ENCODE data around the gene CCDC63. TPM values are rescaled to one million over a fixed set of nuclear protein-coding genes. Genes with fewer than 3 reads are reported as not detected.

Gene CCDC63
- total and polyA plus RNA-seq, 9 of the 15 experiments (the other 6 are each of a cell fraction or from before 2014, with no cell fraction given): not detected

DNA sequence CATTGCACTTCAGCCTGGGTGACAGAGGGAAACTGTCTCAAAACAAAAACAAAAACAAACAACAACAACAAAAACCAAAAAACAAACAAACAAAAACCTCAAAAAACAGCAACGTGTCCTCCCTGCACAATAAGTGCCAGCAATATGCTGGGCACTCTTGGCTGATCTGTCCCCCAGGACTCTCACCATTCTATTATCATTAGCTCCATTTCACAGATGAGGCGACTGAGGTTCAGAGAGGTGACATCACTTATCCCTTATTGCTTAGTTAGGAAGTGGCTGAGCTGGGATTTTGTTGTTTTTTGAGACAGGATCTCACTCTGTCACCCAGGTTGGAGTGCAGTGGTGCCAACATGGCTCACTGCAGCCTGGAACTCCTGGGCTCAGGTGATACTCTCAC lies 33.0 kb upstream of the CCDC63 start:
- DNase-seq (ENCODE audit: extremely low read depth in 1 of 4, low spot score in 3 of 4): no peak
- no peak for FAIRE-seq
- ATAC-seq: no peak
- Histone ChIP-seq H3K4me3 (no peak overlapping the region), H4K20me1 (replicated peaks; ENCODE audit: control insufficient read depth, insufficient read depth, low read length) (no peaks in the 10 kb centered on the region), H3K79me2 (ENCODE audit: control insufficient read depth, insufficient read depth, low read length) (no peaks in the 10 kb centered on the region), H3K4me1 (replicated peaks in 1 of 2; ENCODE audit: control insufficient read depth in 2 of 2, insufficient read depth in 2 of 2, low read length in 2 of 2) (no peaks in the 10 kb centered on the region), H3K27me3 (ENCODE audit: control insufficient read depth in 2 of 2, insufficient read depth in 2 of 2, low read length in 2 of 2) (peaks cover 13 to 40% of the 10 kb centered on the region in 2 experiments; a peak in 4 of 5 replicates), H2AFZ (ENCODE audit: low read depth, low read length) (no peak overlapping the region), H3K27ac (ENCODE audit: extremely low read depth, low read depth, low read length) (no peak overlapping the region), H3K36me3 (ENCODE audit: control insufficient read depth, insufficient read depth, low read length) (no peaks in the 10 kb centered on the region), H3K9me1 (ENCODE audit: control insufficient read depth, insufficient read depth, low read length) (no peaks in the 10 kb centered on the region), H3K9me3 (replicated peaks; ENCODE audit: control insufficient read depth, insufficient read depth, low read depth, low read length) (no peaks in the 10 kb centered on the region), H3K9ac (ENCODE audit: insufficient read depth in 1 of 2, low read depth in 2 of 2, low read length in 2 of 2) (no peak overlapping the region), H3K4me2 (ENCODE audit: insufficient read depth, low read length) (no peak overlapping the region)
- BruUV-seq (replicated peaks): no TSS peak
- intact Hi-C loops (cut with micrococcal nuclease) (no loop called here), in situ Hi-C loops (cut with MboI) (no loop called here)
- CTCF ChIA-PET (ENCODE audit: low intra/inter-chr PET ratio): no interaction called here
- POLR2A ChIA-PET: no interaction called here
- WGBS (ENCODE audit: insufficient coverage, low coverage, missing lambda C conversion rate): 0% methylated on average over 2 of the region's 2 CpGs
- TF ChIP-seq, protein P1, sequence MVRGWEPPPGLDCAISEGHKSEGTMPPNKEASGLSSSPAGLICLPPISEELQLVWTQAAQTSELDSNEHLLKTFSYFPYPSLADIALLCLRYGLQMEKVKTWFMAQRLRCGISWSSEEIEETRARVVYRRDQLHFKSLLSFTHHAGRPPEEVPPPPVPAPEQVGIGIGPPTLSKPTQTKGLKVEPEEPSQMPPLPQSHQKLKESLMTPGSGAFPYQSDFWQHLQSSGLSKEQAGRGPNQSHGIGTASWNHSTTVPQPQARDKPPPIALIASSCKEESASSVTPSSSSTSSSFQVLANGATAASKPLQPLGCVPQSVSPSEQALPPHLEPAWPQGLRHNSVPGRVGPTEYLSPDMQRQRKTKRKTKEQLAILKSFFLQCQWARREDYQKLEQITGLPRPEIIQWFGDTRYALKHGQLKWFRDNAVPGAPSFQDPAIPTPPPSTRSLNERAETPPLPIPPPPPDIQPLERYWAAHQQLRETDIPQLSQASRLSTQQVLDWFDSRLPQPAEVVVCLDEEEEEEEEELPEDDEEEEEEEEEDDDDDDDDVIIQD (CRISPR knock-in tag; IDR thresholded peaks at IDR 0.05): no peak
- TF ChIP-seq SP1 (CRISPR knock-in tag; IDR thresholded peaks at IDR 0.05) (no peak), JUNB (CRISPR knock-in tag; conservative IDR thresholded peaks at IDR 0.05) (no peak), MCM3 (IDR thresholded peaks at IDR 0.05) (no peak), ESRRA (IDR thresholded peaks at IDR 0.05; ENCODE audit: borderline replicate concordance, low read depth) (peak; percentile 55), RBM25 (IDR thresholded peaks at IDR 0.05; ENCODE audit: low read depth, low read length, severe bottlenecking) (peak; percentile 89), ZNF436 (CRISPR knock-in tag; IDR thresholded peaks at IDR 0.05) (no peak), RFX1 (IDR thresholded peaks at IDR 0.05) (no peak), ZNF445 (CRISPR knock-in tag; IDR thresholded peaks at IDR 0.05; ENCODE audit: low read depth) (no peak), BCOR (IDR thresholded peaks at IDR 0.05) (peak; percentile 78), RBM34 (IDR thresholded peaks at IDR 0.05; ENCODE audit: borderline replicate concordance, insufficient read depth, low read length) (no peak)
- TF ChIP-seq, protein P2, sequence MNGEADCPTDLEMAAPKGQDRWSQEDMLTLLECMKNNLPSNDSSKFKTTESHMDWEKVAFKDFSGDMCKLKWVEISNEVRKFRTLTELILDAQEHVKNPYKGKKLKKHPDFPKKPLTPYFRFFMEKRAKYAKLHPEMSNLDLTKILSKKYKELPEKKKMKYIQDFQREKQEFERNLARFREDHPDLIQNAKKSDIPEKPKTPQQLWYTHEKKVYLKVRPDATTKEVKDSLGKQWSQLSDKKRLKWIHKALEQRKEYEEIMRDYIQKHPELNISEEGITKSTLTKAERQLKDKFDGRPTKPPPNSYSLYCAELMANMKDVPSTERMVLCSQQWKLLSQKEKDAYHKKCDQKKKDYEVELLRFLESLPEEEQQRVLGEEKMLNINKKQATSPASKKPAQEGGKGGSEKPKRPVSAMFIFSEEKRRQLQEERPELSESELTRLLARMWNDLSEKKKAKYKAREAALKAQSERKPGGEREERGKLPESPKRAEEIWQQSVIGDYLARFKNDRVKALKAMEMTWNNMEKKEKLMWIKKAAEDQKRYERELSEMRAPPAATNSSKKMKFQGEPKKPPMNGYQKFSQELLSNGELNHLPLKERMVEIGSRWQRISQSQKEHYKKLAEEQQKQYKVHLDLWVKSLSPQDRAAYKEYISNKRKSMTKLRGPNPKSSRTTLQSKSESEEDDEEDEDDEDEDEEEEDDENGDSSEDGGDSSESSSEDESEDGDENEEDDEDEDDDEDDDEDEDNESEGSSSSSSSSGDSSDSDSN (IDR thresholded peaks at IDR 0.05; ENCODE audit: borderline replicate concordance in 1 of 2, low read depth in 2 of 2, low read length in 2 of 2): no peak
- TF ChIP-seq, protein P3, sequence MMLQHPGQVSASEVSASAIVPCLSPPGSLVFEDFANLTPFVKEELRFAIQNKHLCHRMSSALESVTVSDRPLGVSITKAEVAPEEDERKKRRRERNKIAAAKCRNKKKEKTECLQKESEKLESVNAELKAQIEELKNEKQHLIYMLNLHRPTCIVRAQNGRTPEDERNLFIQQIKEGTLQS (IDR thresholded peaks at IDR 0.05): peak; percentile 15; the same call in 1 of the 2 replicates
- TF ChIP-seq, protein P3 (CRISPR knock-in tag; conservative IDR thresholded peaks at IDR 0.05): no peak
- TF ChIP-seq, protein P4, sequence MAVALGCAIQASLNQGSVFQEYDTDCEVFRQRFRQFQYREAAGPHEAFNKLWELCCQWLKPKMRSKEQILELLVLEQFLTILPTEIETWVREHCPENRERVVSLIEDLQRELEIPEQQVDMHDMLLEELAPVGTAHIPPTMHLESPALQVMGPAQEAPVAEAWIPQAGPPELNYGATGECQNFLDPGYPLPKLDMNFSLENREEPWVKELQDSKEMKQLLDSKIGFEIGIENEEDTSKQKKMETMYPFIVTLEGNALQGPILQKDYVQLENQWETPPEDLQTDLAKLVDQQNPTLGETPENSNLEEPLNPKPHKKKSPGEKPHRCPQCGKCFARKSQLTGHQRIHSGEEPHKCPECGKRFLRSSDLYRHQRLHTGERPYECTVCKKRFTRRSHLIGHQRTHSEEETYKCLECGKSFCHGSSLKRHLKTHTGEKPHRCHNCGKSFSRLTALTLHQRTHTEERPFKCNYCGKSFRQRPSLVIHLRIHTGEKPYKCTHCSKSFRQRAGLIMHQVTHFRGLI (CRISPR knock-in tag; IDR thresholded peaks at IDR 0.05): no peak
- TF ChIP-seq, protein P5, sequence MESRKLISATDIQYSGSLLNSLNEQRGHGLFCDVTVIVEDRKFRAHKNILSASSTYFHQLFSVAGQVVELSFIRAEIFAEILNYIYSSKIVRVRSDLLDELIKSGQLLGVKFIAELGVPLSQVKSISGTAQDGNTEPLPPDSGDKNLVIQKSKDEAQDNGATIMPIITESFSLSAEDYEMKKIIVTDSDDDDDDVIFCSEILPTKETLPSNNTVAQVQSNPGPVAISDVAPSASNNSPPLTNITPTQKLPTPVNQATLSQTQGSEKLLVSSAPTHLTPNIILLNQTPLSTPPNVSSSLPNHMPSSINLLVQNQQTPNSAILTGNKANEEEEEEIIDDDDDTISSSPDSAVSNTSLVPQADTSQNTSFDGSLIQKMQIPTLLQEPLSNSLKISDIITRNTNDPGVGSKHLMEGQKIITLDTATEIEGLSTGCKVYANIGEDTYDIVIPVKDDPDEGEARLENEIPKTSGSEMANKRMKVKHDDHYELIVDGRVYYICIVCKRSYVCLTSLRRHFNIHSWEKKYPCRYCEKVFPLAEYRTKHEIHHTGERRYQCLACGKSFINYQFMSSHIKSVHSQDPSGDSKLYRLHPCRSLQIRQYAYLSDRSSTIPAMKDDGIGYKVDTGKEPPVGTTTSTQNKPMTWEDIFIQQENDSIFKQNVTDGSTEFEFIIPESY (CRISPR knock-in tag; IDR thresholded peaks at IDR 0.05): no peak

All from K562 (cell line).